H1 (cell line): ENCODE results near the gene GABRD. TPM values are rescaled to one million over a fixed set of nuclear protein-coding genes. Genes with fewer than 3 reads are reported as not detected.

Experiments
- CTCF ChIA-PET: fragments of 300-600 bp; sonication (Branson Sonifier 250); formaldehyde crosslinking; loops from one replicate; lab custom pipeline; 2021; ENCODE audit not compliant: partially characterized antibody; lab: Charles Lee
- POLR2A ChIA-PET: fragments of 300-600 bp; sonication (Branson Sonifier 250); formaldehyde crosslinking; loops from one replicate; lab custom pipeline; 2021; ENCODE audit warnings: inconsistent platforms; ENCODE audit not compliant: partially characterized antibody; lab: Charles Lee
- DNase-seq, 2 experiments: peaks; one replicate each; pipeline versions ENCODE4 v3.0.0 to v3.0.0-alpha.2; 2010 to 2022; ENCODE audit warnings: low spot score in 2 of 2, low read depth in 1 of 2, mixed read lengths in 1 of 2
- FAIRE-seq: peaks from 2 replicates; lab custom pipeline; 2011; peaks lifted over from hg19 to GRCh38; lab: Jason Lieb, UNC
- H2AFZ ChIP-seq: 2 replicates; pipeline ENCODE4 v1.8.1; 2012; ENCODE audit warnings: low read length, inconsistent platforms
- H2AK5ac ChIP-seq: 2 replicates; pipeline ENCODE4 v1.6.1; 2013; ENCODE audit warnings: low read depth, low read length
- H2BK120ac ChIP-seq: replicated peaks from 2 replicates; pipeline ENCODE3; 2013; ENCODE audit warnings: low read depth, low read length, inconsistent platforms
- H2BK12ac ChIP-seq: 2 replicates; pipeline ENCODE4 v1.6.1; 2013; ENCODE audit warnings: low read depth, low read length
- H2BK15ac ChIP-seq: 2 replicates; pipeline ENCODE4 v1.6.1; 2013; ENCODE audit warnings: low read length
- H2BK20ac ChIP-seq: 2 replicates; pipeline ENCODE4 v1.6.1; 2013; ENCODE audit warnings: low read length
- H2BK5ac ChIP-seq: 2 replicates; pipeline ENCODE4 v1.6.1; 2013; ENCODE audit warnings: low read depth, low read length
- H3K14ac ChIP-seq: 2 replicates; pipeline ENCODE4 v1.6.1; 2013; ENCODE audit warnings: inconsistent platforms; ENCODE audit not compliant: insufficient read length
- H3K18ac ChIP-seq: 2 replicates; pipeline ENCODE4 v1.6.1; 2013; ENCODE audit warnings: low read length; ENCODE audit errors: extremely low read depth
- H3K23ac ChIP-seq: 2 replicates; pipeline ENCODE4 v1.6.1; 2013; ENCODE audit warnings: inconsistent platforms; ENCODE audit not compliant: insufficient read length
- H3K23me2 ChIP-seq: 2 replicates; pipeline ENCODE4 v1.6.1; 2013; ENCODE audit warnings: low read depth, low read length
- H3K27ac ChIP-seq: 2 replicates; pipeline ENCODE4 v1.6.1; 2011; ENCODE audit warnings: low read depth, low read length, inconsistent platforms
- H3K27me3 ChIP-seq, 4 experiments: replicated peaks in 1 of 4; 1 replicate in 1 of 4; 2 replicates in 3 of 4; pipeline versions ENCODE4 v1.6.1 to v1.8.1; 2011 to 2013; ENCODE audit warnings: low read length in 3 of 4, mild to moderate bottlenecking in 3 of 4, inconsistent platforms in 2 of 4, mixed read lengths in 2 of 4, moderate library complexity in 1 of 4; ENCODE audit not compliant: control insufficient read depth in 3 of 4, insufficient read depth in 3 of 4; ENCODE audit errors: extremely low read depth in 1 of 4
- H3K36me3 ChIP-seq, 4 experiments: 2 replicates each; pipeline versions ENCODE4 v1.6.1 to v1.8.1; 2011 to 2013; ENCODE audit warnings: mild to moderate bottlenecking in 4 of 4, low read length in 3 of 4, moderate library complexity in 2 of 4, control low read depth in 1 of 4, inconsistent platforms in 1 of 4; ENCODE audit not compliant: insufficient read depth in 4 of 4, control insufficient read depth in 2 of 4
- H3K4ac ChIP-seq: replicated peaks from 2 replicates; pipeline ENCODE3; 2013; ENCODE audit warnings: low read length, low read depth, mixed read lengths, inconsistent platforms; ENCODE audit not compliant: insufficient read length
- H3K4me1 ChIP-seq, 4 experiments: replicated peaks in 1 of 4; 1 replicate in 1 of 4; 2 replicates in 3 of 4; pipeline versions ENCODE4 v1.6.1 to v1.8.1; 2011 to 2013; ENCODE audit warnings: low read length in 3 of 4, inconsistent platforms in 2 of 4, mixed read lengths in 1 of 4; ENCODE audit not compliant: insufficient read depth in 4 of 4, control insufficient read depth in 3 of 4
- H3K4me2 ChIP-seq, 2 experiments: 2 replicates each; pipeline versions ENCODE4 v1.6.1 to v1.8.1; 2011 to 2013; ENCODE audit warnings: low read depth in 2 of 2, low read length in 2 of 2, control low read depth in 1 of 2, inconsistent platforms in 1 of 2, mild to moderate bottlenecking in 1 of 2; ENCODE audit not compliant: insufficient read depth in 1 of 2
- H3K4me3 ChIP-seq, 4 experiments: fragments of 200-600, 300-600 bp in 1 of 4; sonication (generic), shearing (Covaris generic), sonication (Bioruptor Twin) in 1 of 4; 2 replicates each; pipeline versions ENCODE4 v1.5.1 to v1.8.1; 2011 to 2016; ENCODE audit warnings: low read length in 4 of 4, low read depth in 3 of 4, control low read depth in 2 of 4, inconsistent platforms in 2 of 4, mild to moderate bottlenecking in 2 of 4, mixed read lengths in 1 of 4, moderate library complexity in 1 of 4; ENCODE audit not compliant: insufficient read depth in 2 of 4; ENCODE audit errors: extremely low read depth in 1 of 4
- H3K56ac ChIP-seq: replicated peaks from 2 replicates; pipeline ENCODE3; 2013; ENCODE audit warnings: low read depth, mild to moderate bottlenecking, mixed read lengths, low read length, inconsistent platforms; ENCODE audit not compliant: insufficient read length
- H3K79me1 ChIP-seq: 2 replicates; pipeline ENCODE4 v1.6.1; 2013; ENCODE audit warnings: low read depth, low read length, control low read depth
- H3K79me2 ChIP-seq, 2 experiments: 2 replicates each; pipeline versions ENCODE4 v1.6.1 to v1.8.1; 2012 to 2013; ENCODE audit warnings: low read length in 2 of 2, mild to moderate bottlenecking in 2 of 2, inconsistent platforms in 1 of 2; ENCODE audit not compliant: insufficient read depth in 2 of 2, control insufficient read depth in 1 of 2
- H3K9ac ChIP-seq, 4 experiments: replicated peaks in 1 of 4; 1 replicate in 1 of 4; 2 replicates in 3 of 4; pipeline versions ENCODE4 v1.6.1 to v1.8.1; 2011 to 2013; ENCODE audit warnings: low read depth in 3 of 4, low read length in 3 of 4, control low read depth in 2 of 4, mild to moderate bottlenecking in 2 of 4, moderate library complexity in 2 of 4, inconsistent platforms in 1 of 4; ENCODE audit errors: extremely low read depth in 1 of 4
- H3K9me3 ChIP-seq, 2 experiments: 2 replicates each; pipeline versions ENCODE4 v1.6.1 to v1.8.1; 2012 to 2013; ENCODE audit warnings: mild to moderate bottlenecking in 2 of 2, moderate library complexity in 2 of 2, control low read depth in 1 of 2, inconsistent platforms in 1 of 2, low read depth in 1 of 2, low read length in 1 of 2, mixed read lengths in 1 of 2; ENCODE audit not compliant: insufficient read depth in 2 of 2
- H4K20me1 ChIP-seq, 2 experiments: replicated peaks in 1 of 2; 2 replicates each; pipeline versions ENCODE3 to v1.8.1; 2011 to 2013; ENCODE audit warnings: inconsistent platforms in 2 of 2, low read length in 2 of 2, mild to moderate bottlenecking in 1 of 2; ENCODE audit not compliant: insufficient read depth in 2 of 2, control insufficient read depth in 1 of 2
- H4K5ac ChIP-seq: 2 replicates; pipeline ENCODE4 v1.6.1; 2013; ENCODE audit warnings: low read length, low read depth, mixed read lengths, inconsistent platforms; ENCODE audit not compliant: insufficient read length
- H4K8ac ChIP-seq: 2 replicates; pipeline ENCODE4 v1.8.0; 2013; ENCODE audit warnings: mild to moderate bottlenecking, moderate library complexity, low read length, inconsistent platforms; ENCODE audit not compliant: insufficient read depth; ENCODE audit errors: extremely low read depth
- H4K91ac ChIP-seq: replicated peaks from 2 replicates; pipeline ENCODE3; 2013; ENCODE audit warnings: low read length, mixed read lengths, inconsistent platforms; ENCODE audit not compliant: insufficient read length
- BACH1 ChIP-seq: IDR thresholded peaks from 2 replicates; pipeline ENCODE4 v1.6.1; 2012; ENCODE audit warnings: low read length, improper control_type of control experiment
- BRCA1 ChIP-seq: IDR thresholded peaks from 2 replicates; pipeline ENCODE4 v1.6.1; 2012; ENCODE audit warnings: low read depth, low read length, improper control_type of control experiment
- EZH2 ChIP-seq: fragments of 200-600 bp; sonication (generic); IDR thresholded peaks from 2 replicates; pipeline ENCODE4 v1.7.1; 2012; ENCODE audit warnings: low read depth, mild to moderate bottlenecking, moderate library complexity, low read length, inconsistent platforms; ENCODE audit not compliant: severe bottlenecking
- HDAC6 ChIP-seq: IDR thresholded peaks from one replicate; pipeline ENCODE4 v1.7.1; 2012; ENCODE audit warnings: low read depth, mild to moderate bottlenecking, inconsistent platforms, low read length, moderate library complexity
- POLR2A ChIP-seq, 2 experiments: IDR thresholded peaks; 1 replicate in 1 of 2; 2 replicates in 1 of 2; pipeline ENCODE4 v1.6.1; 2011; ENCODE audit warnings: low read depth in 2 of 2, low read length in 2 of 2, mild to moderate bottlenecking in 2 of 2; ENCODE audit errors: control extremely low read depth in 1 of 2
- POU5F1 ChIP-seq: IDR thresholded peaks from 2 replicates; pipeline ENCODE4 v1.6.1; 2011; ENCODE audit warnings: low read depth, mild to moderate bottlenecking, low read length, moderate library complexity
- RNF2 ChIP-seq: fragments of 200-900, 300-1000 bp; sonication (generic); IDR thresholded peaks from 2 replicates; pipeline ENCODE4 v1.7.1; 2016; ENCODE audit warnings: borderline replicate concordance, low read depth, mild to moderate bottlenecking, antibody characterized with exemption, low read length; ENCODE audit not compliant: poor library complexity, severe bottlenecking; ENCODE audit errors: missing control alignments
- RXRA ChIP-seq: IDR thresholded peaks from 2 replicates; pipeline ENCODE4 v1.6.1; 2011; ENCODE audit warnings: low read depth, mild to moderate bottlenecking, low read length, moderate library complexity; ENCODE audit not compliant: insufficient read depth
- SAP30 ChIP-seq: fragments of 300-600 bp; sonication (generic); IDR thresholded peaks from 2 replicates; pipeline ENCODE4 v1.7.1; 2012; ENCODE audit warnings: low read length, moderate library complexity, mild to moderate bottlenecking, inconsistent platforms; ENCODE audit not compliant: insufficient read depth, insufficient replicate concordance
- SIN3A ChIP-seq, 2 experiments: IDR thresholded peaks in 1 of 2; conservative IDR thresholded peaks in 1 of 2; 2 replicates each; pipeline ENCODE4 v1.6.1; 2011 to 2012; ENCODE audit warnings: low read length in 2 of 2, improper control_type of control experiment in 1 of 2, low read depth in 1 of 2, mild to moderate bottlenecking in 1 of 2
- SIX5 ChIP-seq: IDR thresholded peaks from 2 replicates; pipeline ENCODE4 v1.6.1; 2011; ENCODE audit warnings: mild to moderate bottlenecking, low read depth, low read length
- SP1 ChIP-seq: IDR thresholded peaks from 2 replicates; pipeline ENCODE4 v1.6.1; 2011; ENCODE audit warnings: low read depth, low read length
- SRF ChIP-seq: IDR thresholded peaks from 2 replicates; pipeline ENCODE4 v1.6.1; 2011; ENCODE audit warnings: mild to moderate bottlenecking, low read depth, low read length, moderate library complexity
- WGBS, 2 experiments: shearing (Covaris generic) in 1 of 2; methylation state at CpG; one replicate each; pipeline versions ENCODE4 v1.1.6 to v1.1.7; 2013 to 2015; ENCODE audit warnings: low lambda C conversion rate in 2 of 2, mixed read lengths in 2 of 2, inconsistent platforms in 1 of 2, low coverage in 1 of 2, missing lambda C conversion rate in 1 of 2; ENCODE audit not compliant: insufficient replicate concordance in 2 of 2, insufficient coverage in 1 of 2, insufficient read length in 1 of 2; ENCODE audit errors: extremely low coverage in 1 of 2, missing lambda C conversion rate in 1 of 2; 5-methylcytosine and 5-hydroxymethylcytosine counted together
- polyA plus RNA-seq, 7 experiments: library from polyadenylated mRNA; depleted of rRNA in 3 of 7; stranded (reverse) in 5 of 7; unstranded in 2 of 7; fragments of >200 nt in 5 of 7; fragments of 200-250 nt in 2 of 7; gene quantifications; 1 replicate in 5 of 7; 2 replicates in 1 of 7; 4 replicates in 1 of 7; pipeline versions ENCODE4 v1.2.1 to v1.2.3, GENCODE V29; 2011 to 2013; ENCODE audit warnings: missing spikeins in 2 of 7, mixed read lengths in 2 of 7
- total RNA-seq: library from RNA; stranded (reverse); fragmentation: NEBNext Ultra II Directional; extraction: Animal tissue kit (Norgen Biotek cat#: 25700); gene quantifications from 2 replicates; pipeline ENCODE4 v1.2.1, GENCODE V29; 2021
- TF ChIP-seq, protein P1 (sequence below): IDR thresholded peaks from 2 replicates; pipeline ENCODE4 v1.6.1; 2012; ENCODE audit warnings: inconsistent platforms

The GABRD gene
- total and polyA plus RNA-seq, 2 of the 8 experiments (the other 6 are each of a cell fraction or from before 2014, with no cell fraction given), result 1.8 to 3.0 TPM

DNA sequence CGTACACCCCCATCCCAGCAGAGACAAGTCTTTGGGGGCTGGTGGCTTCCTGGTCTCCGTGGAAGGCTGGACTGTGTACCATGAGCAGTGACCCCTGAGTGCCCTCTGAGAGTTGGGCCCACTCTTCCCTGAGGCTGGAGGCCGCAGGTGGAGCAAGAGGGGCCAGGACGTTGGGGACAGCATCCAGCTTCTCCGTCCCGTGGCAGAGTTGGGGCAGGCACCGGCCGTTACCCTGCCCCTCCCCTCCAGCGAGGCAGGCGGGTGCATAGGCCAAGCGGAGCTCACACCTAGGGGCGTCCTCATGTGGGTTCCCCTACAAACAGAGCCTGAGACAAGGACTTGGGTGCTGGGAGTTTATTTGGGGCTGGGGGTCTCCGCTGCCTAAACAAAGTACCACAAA, 14.0 kb downstream of the GABRD start:
- H3K27ac ChIP-seq, result no peak overlapping the region
- no peak overlapping the region for H2BK20ac ChIP-seq
- no peaks in the 10 kb centered on the region for H3K23me2 ChIP-seq
- no peak overlapping the region for H3K4me2 ChIP-seq
- no peak overlapping the region for H2BK12ac ChIP-seq
- no peak overlapping the region for H3K4me3 ChIP-seq
- no peak overlapping the region for H3K56ac ChIP-seq
- no peak overlapping the region for H3K9ac ChIP-seq
- no peaks in the 10 kb centered on the region for H4K20me1 ChIP-seq
- no peak overlapping the region for H2AFZ ChIP-seq
- no peaks in the 10 kb centered on the region for H3K79me1 ChIP-seq
- H2BK120ac ChIP-seq, result no peak overlapping the region
- no peak overlapping the region for H3K4ac ChIP-seq
- CTCF ChIA-PET, result interaction anchor here (1.1 to 8.8 kb wide), 5 partner anchors 8 to 77 kb away, joined by 3 to 92 read pairs (median 6); no protein-coding TSS in a partner anchor
- no peak overlapping the region for H2BK15ac ChIP-seq
- H3K4me1 ChIP-seq, result peaks cover 0 to 10% (median 4%) of the 10 kb centered on the region in 4 experiments; a peak in 3 of 7 replicates
- no peak overlapping the region for H3K18ac ChIP-seq
- H4K8ac ChIP-seq, result peak overlapping the region; percentile 29
- POLR2A ChIA-PET, result interaction anchor here (0.8 to 1.0 kb wide), 2 partner anchors 73 to 253 kb away, joined by 3 read pairs; no protein-coding TSS in a partner anchor
- H4K5ac ChIP-seq, result no peak overlapping the region
- H3K27me3 ChIP-seq, result no peaks in the 10 kb centered on the region
- H3K14ac ChIP-seq, result no peak overlapping the region
- H3K36me3 ChIP-seq, result no peaks in the 10 kb centered on the region
- DNase-seq (no peak), FAIRE-seq (no peak)
- H2BK5ac ChIP-seq, result no peak overlapping the region
- no peaks in the 10 kb centered on the region for H3K9me3 ChIP-seq
- 89% methylated on average over 11 of the region's 13 CpGs; no CpG with 5 or more reads in 1 of the 2 experiments for WGBS, 2 experiments
- H3K23ac ChIP-seq, result no peak overlapping the region
- H4K91ac ChIP-seq, result no peak overlapping the region
- H3K79me2 ChIP-seq, result no peaks in the 10 kb centered on the region
- H2AK5ac ChIP-seq, result no peak overlapping the region
- TF ChIP-seq EZH2 (no peak), SP1 (no peak), RNF2 (no peak), SAP30 (no peak), RXRA (no peak), SIN3A (conservative IDR thresholded peaks at IDR 0.05 in 1 of 2, IDR thresholded peaks at IDR 0.05 in 1 of 2; ENCODE audit: low read depth in 1 of 2, low read length in 2 of 2) (no peak), SRF (no peak), BRCA1 (no peak), HDAC6 (no peak), POU5F1 (no peak), SIX5 (no peak), POLR2A (IDR thresholded peaks at IDR 0.05; ENCODE audit: control extremely low read depth in 1 of 2, low read depth in 2 of 2, low read length in 2 of 2) (no peak), BACH1 (no peak)
- TF ChIP-seq, protein P1, sequence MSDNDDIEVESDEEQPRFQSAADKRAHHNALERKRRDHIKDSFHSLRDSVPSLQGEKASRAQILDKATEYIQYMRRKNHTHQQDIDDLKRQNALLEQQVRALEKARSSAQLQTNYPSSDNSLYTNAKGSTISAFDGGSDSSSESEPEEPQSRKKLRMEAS, result no peak
